GM18498 (cell line): ENCODE measurements around the gene PFKL.

Source experiments
- ATAC-seq: cut with Tn5 transposase; IDR thresholded peaks from one replicate; pipeline ENCODE4 v1.9.1; 2021; ENCODE audit warnings: mild to moderate bottlenecking, moderate library complexity; ENCODE audit not compliant: unreplicated experiment

PFKL gene

DNA sequence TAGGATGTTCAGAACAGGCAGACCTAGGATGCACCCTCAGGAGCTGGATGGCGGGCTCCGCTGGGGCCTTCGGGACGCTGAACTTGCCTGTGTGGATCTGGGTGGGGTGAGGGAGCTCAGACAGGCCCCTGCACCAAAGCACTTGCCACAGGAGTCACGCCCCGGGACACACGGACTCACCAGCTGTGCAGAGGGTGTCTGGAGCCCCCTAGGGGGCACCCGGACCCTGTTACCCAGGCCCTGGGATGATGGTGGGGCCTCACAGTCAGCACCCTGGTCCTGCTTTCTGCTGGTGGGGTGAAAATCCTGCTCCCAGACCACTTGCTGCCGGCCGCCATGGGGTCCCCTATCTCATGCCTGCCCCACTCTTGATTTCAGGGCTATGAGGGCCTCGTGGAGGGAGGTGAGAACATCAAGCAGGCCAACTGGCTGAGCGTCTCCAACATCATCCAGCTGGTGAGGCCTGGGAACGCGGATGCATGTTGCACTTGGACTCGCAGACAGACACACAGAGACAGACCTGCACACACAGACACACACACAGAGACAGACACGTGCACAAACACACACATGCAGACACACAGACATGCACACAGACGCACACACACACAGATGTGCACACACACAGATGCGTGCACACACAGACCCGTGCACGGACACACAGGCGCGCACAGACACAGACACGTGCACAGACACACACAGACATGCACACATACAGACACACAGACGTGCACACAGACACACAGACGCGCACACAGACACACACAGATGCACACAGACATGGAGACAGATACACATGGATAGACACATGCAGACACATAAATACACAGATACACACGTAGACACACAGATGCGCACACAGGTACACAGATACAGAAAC lies 11.0 kb downstream of the PFKL start:
- no peak for ATAC-seq

DNA sequence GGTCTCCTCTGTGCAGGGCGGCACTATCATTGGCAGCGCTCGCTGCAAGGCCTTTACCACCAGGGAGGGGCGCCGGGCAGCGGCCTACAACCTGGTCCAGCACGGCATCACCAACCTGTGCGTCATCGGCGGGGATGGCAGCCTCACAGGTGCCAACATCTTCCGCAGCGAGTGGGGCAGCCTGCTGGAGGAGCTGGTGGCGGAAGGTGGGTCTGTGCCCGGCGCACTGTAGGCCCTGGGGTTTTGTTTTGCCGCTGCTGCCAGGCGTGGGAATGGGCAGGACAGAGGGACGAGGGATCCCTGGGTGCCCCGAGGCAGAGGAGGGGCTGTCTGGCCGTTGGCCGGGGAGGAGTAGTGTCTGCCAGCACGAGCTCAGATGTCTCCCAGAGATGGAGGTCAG lies 12.2 kb downstream of the PFKL start:
- no peak for ATAC-seq

DNA sequence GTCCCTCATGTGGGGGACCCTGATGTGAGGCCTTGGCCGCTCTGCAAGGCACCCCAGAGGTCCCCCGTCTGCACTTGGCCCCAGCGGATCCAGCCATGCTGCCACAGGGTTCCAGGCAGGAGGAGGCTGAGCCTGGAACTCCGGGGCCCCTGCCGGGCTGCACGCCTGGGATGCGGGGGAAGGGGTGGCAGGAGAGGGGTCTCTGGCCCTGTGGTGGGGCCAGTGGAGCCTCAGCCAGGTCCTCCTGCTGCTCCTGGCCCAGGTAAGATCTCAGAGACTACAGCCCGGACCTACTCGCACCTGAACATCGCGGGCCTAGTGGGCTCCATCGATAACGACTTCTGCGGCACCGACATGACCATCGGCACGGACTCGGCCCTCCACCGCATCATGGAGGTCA lies 12.9 kb downstream of the PFKL start:
- no peak for ATAC-seq

DNA sequence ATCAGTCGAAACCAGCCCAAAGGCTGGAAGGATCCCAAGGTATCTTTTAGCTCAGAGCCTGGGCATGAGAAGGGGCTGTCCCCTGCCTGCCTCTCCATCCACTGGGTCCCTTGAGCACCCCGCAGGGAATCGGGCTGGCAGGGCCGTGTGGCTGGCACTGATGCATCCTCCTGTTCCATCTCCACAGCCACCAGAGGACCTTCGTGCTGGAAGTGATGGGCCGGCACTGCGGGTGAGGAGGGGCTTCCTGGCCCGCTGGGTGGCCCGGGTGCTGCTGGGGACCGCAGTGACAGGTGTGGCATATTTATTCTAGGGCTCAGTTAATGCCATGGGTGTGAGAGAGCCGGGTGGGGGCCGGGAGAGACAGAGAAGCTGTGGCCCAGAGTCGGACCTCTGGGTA lies 13.6 kb downstream of the PFKL start:
- no peak for ATAC-seq

DNA sequence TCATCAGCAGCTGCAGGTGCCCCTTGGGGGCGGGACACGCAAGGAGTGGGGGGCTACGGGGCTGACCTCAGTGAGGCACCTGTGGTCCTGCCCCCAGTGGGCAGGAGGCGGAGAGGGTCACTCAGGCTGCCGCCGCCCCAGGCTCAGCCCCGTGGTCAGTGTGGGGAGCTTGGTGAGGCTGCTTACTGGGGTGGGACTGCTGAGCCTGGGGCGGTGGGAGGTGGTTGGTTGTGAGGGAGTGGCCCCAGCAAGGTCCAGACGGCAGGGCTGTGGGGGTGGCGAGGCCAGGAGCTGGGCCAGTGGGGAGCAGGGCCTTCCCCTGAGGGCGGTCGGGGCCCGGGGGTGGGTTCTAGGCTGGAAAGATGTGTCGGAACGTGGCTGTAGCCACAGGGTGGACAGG lies 14.3 kb downstream of the PFKL start:
- ATAC-seq: no peak

DNA sequence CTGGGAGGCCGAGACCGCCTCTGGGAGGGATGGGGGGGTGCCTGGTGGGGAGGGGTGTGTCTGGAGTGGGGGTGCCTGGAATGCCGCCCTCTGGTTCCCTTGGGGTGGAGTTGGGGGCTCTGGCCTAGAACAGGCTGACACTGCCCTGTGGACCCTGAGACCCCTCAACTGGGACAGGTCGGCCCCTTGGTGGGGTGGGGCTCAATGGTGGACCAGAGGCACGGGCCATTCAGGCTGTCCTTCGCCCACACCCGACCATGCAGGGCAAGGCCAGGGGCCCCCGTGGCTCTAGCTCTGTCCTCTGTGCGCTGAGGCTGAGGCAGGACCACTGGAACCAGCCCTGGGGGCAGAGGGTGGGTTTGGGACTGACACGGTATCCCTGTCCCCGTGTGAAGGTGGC lies 14.7 kb downstream of the PFKL start:
- ATAC-seq: no peak

DNA sequence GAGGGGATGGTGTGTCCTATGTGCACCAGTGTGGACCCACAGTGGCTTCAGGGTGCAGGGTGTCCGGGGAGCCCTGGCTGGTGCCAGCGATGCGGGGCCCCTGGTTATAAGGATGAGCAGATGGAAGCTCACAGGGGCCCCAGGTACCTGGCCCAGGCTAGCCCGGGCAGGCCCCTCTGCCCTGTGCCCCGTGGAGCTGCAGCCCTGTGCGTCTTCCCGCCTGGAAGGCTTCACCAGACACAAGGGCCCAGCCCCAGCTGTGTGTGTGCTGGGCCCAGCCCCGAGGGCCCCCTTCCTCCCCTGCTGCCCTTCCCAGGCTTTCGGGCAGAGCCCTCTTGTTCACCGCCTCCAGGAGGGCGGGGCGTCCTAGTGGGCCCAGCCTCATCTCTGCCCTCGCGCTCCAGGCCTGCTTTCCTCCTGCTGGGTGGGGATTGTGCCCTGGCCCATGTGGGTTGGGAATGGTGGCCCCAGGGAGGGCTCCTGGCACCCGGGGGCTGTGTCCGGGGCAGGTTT lies 15.9 kb downstream of the PFKL start:
- ATAC-seq: no peak

DNA sequence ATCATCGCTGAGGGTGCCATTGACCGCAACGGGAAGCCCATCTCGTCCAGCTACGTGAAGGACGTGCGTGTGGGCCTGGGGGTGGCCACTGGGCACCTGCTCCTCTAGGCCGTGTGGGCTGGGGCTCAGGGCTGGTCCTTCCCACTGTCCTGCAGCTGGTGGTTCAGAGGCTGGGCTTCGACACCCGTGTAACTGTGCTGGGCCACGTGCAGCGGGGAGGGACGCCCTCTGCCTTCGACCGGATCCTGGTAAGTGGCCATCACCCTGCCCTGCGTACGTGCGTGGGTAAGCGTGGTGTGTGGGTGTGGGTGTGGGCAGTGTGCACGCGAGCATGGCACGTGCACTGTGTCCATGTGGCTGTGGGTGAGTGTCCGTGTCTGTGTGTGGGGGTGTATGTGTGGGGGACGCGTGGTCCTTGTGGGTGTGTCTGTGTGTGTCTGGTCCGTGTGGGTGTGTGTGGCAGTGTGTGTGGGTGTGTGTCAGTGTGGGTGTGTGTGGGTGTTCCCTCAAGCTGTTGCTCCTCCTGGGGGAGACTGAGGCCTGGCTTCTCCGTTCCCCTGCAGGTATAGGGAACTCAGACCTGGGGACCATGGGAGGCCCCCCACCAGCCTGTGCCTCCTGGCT lies 16.5 kb downstream of the PFKL start:
- no peak for ATAC-seq

DNA sequence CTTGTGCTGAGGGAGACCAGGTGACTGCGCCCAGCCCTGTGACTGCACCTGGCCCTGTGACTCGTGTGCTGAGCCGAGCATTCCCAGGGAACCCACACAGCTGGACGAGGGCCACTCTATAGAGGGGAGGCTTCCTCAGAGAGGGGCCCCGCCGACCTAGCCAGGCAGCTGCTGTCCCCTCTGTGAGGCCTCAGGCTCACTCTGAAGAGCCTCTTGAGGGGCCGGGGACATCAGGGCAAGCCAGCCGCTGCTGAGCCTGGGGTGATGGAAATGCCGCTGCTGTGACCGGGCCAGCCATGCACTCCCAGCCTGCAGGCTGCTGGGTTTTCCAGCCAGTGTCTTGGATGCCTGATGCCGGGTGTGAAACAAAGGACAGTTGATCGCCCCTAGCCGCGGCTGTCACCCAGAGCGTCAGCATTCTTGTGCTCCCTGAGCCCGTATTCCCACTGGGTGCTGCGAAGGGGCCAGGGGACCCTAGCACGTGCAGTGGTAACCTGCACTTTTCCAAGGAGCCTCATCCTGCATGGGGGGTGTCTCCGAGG lies 17.5 kb downstream of the PFKL start:
- no peak for ATAC-seq

DNA sequence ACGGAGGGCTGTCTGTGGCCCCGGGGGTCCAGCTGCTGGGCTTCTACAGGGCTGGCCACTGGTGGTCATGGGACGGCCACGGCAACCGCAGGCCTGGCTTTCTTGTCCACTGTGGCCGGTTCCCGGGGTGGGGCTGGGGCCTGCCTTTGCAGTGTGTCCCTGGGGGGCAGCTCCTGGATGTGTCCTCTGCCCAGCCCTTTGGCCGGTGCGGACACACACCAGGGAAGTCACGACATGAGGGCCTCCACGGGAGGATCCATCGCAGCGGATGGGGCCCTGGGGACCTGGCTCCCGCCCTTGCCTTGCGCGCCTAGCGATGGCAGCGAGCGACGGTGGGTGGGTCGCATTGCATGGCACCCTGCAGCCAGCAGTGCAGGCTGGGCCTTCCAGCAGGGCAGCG lies 18.0 kb downstream of the PFKL start:
- no peak for ATAC-seq

DNA sequence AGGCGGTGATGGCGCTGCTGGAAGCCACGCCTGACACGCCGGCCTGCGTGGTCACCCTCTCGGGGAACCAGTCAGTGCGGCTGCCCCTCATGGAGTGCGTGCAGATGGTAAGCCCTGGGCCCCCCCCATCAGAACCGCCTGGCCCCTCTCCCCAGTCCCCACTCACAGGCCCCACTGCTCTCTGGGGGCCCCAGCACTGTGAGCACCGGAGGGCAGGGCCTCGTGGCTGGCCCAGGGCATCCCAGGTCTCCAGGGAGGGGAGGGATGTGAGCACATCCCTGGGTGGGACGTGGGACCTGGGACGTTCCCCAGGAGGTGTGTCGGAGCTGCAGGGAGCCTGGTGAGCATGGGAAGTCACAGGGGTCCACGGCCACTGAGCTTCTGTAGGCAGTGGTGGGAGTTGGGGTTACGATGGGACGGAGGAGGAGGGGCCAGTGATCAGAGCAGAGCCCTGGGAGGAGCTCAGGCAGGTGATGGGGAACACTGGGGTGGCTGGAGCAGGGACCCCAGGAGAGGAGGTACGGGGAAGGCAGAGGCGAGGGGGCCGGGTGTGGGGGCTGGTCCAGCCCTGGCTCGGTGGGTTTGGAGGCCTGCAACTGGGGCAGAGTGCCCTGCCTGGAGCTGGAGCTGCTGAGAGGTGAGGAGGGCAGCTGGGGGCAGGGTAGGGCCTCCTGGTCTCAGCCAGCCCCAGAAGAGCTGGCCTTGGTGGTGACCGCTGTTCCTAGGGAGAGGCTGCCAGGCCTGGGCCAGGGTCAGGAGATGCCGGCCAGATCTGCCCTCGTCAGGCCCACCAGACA lies 18.8 kb downstream of the PFKL start:
- no peak for ATAC-seq

DNA sequence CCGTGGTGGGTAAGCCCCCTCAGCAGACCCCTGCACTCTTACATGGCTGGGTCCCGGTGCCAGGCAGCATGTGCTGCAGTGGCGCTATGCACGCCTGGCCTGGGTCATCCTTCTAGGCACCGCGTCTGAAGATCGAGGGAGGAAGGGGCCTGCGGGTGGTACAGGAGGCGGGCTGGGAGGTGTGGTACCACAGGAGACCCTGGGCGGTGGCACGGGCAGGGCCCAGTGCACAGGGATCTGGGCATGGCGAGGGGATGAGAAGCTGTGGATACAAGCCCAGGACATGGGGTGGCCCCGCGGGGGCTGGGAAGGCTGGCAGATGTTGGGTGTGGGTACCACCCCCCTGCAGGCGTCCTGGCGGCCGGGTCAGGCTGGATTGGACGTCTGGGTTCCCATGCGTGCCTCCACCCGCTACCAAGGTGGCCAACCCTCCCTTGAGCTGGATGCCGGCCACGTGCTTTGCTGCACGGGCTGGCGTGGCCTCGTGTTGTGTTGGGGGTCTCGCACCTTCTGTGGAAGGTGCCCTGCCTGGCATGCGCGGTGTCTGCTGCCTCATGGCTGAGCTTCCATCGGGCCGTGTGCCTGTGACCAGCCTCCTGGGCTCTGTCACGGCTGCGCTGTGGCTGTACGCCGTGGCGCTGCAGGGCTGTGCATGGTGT lies 19.7 kb downstream of the PFKL start:
- ATAC-seq: no peak

DNA sequence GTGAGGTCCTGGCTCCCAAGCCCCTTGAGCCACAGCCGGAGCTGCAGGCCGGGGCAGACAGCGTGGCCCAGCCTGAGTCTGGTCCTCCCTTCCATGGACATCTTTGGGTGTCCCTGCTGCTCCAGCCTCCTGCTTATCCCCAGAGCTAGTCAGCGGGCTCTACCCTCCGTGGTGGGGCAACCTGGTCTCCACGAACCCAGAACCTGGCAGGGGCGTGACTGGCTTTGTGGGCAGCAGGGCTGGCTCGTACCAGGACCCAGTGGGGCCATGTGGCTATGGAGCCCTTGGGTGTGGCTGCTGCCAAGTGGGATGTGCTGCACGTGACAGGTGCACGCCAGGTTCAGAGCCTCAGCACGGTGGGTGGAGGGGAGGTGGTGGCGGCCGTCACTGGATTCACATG lies 21.0 kb downstream of the PFKL start:
- no peak for ATAC-seq

DNA sequence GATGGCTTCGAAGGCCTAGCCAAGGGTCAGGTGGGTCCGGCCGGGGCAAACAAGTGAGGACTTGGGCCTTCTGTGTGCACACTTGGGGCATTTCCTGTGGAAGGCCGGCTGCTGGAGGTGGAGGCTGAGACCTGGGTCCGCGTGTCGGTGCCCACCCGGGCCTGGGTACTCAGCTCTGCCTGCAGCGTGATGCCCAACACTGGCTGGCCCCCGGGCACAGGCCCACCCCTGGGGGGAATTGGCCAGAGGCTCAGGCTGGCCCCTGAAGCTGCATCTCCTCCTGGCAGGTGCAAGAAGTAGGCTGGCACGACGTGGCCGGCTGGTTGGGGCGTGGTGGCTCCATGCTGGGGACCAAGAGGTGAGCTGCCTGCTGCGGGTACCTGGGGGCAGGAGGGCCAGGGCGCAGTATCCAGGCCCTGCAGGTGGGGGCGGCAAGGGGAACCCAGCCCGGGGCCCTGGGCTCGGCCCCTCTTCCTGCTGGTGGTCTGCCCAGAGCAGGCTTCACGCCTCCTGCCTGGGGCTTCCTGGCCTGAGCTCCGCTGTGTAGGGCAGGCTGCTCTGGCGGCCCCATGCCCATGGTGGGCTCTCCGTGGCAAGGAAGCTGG lies 22.1 kb downstream of the PFKL start:
- no peak for ATAC-seq

DNA sequence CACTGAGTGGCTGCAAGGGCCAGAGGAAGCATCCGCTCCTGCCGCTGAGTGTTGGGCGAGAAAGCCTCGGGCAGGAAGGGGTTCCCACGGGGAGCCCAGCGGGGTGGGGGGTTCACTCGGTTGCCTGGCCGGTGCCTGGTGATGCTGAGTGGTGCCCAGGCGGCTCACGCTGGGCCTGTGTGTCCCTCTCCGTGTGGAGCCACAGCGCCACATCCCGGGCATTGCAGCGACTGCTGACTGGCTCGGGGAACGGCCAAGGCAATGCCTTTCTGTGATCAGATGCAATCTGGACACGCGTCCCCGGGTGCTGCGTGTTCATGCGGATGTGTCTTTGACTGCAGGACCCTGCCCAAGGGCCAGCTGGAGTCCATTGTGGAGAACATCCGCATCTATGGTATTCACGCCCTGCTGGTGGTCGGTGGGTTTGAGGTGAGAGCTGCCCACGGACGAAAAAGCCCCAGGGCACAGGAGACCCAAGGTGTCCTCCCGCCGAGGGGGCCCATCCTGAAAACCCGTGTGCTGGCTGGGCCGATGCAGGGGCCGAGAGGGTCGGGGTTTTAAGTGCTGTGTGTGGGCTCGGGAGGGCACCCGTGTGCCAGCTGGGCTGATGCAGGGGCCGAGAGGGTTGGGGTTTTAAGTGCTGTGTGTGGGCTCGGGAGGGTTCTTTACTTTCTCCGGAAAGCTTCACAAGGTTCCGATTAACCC lies 22.9 kb downstream of the PFKL start:
- no peak for ATAC-seq

DNA sequence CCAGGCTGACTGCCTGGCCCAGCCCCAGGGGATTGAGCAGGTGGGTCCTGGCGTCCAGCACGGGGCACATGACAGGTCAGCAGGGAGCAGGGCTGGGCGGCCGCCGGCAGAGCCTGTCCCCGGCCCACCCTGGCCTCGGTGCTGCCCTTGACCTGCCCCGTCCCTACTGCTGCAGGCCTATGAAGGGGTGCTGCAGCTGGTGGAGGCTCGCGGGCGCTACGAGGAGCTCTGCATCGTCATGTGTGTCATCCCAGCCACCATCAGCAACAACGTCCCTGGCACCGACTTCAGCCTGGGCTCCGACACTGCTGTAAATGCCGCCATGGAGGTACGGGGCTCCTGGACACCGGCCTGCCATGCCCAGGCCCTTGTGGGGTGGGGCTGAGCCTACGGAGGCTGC lies 23.7 kb downstream of the PFKL start:
- no peak for ATAC-seq

DNA sequence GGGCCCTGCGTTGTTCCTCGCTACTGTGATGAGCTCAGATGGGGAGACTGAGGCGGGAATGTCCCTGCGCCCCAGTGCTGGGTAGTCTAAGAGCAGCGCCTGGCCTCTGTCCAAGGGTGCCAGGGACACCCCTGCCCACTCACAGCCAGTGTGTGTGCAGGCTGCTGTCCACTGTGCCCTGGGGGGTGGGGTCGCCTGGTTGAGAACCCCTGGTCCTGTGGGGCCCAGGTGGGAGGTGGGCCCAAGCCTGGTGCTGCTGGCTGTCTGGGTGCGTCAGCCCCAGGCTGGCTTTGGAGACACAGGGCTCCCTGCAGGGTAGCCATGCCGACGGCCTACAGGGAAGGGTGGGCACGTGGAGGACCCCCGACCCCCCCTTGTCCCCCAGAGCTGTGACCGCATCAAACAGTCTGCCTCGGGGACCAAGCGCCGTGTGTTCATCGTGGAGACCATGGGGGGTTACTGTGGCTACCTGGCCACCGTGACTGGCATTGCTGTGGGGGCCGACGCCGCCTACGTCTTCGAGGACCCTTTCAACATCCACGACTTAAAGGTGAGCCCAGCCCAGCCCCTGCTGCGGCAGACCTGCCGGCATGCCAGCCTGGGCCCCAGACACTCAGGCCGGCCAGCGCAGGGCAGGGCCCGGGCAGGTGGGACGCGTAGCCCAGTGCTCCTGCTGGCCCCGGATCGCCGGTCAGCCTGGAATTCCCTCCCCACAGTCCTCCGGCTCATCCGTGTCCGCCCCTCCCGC lies 24.4 kb downstream of the PFKL start:
- no peak for ATAC-seq

DNA sequence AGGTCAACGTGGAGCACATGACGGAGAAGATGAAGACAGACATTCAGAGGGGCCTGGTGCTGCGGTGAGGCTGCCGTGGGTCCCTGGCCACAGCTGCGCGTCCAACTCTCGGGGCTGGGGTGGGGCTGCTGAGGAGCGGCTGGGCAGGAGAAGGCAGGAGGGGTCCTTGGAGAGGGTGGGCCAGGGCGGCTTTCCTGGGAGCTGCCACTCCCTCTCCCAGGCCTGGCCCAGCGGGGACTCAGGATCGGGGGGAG lies 24.9 kb downstream of the PFKL start:
- no peak for ATAC-seq
